Activated T-cell treated with anti-CD3 and anti-CD28 coated beads, Interleukin-2, amount 50 U/mL, for 72 hours (primary cell): ENCODE data around the gene TRIM71. TPM values are rescaled to one million over a fixed set of nuclear protein-coding genes. Genes with fewer than 3 reads are reported as not detected.
"Not testable (repeated sequence)": the region's sequence is repeated elsewhere in the genome, so short reads cannot be mapped to it uniquely, and the experiment has no call there.

Experiments used
- ATAC-seq, 2 donors: fragments of 150-1000 bp; cut with Tn5 transposase; replicated peaks in 1 of 2; 2 replicates each; pipeline ENCODE4 v1.10.0; 2021; ENCODE audit warnings: moderate library complexity in 2 of 2, mild to moderate bottlenecking in 1 of 2
- DNase-seq, 2 donors: peaks; one replicate each; pipeline ENCODE4 v3.0.0; 2021 to 2022; ENCODE audit warnings: mixed read lengths in 1 of 2
- H3K27ac Mint-ChIP-seq: one replicate; pipeline ENCODE4 v1.8.0; 2022; ENCODE audit warnings: mild to moderate bottlenecking, moderate library complexity, mixed read lengths
- H3K27me3 Mint-ChIP-seq: one replicate; pipeline ENCODE4 v1.8.0; 2022; ENCODE audit warnings: low read depth, mixed read lengths
- H3K36me3 Mint-ChIP-seq, 2 donors: one replicate each; pipeline ENCODE4 v1.8.0; 2022; ENCODE audit warnings: mixed read lengths in 2 of 2, mild to moderate bottlenecking in 1 of 2; ENCODE audit not compliant: insufficient read depth in 2 of 2
- H3K4me1 Mint-ChIP-seq: one replicate; pipeline ENCODE4 v1.8.0; 2022; ENCODE audit warnings: low read depth, mixed read lengths
- H3K4me3 Mint-ChIP-seq, 2 donors: one replicate each; pipeline ENCODE4 v1.8.0; 2022; ENCODE audit warnings: mild to moderate bottlenecking in 2 of 2, mixed read lengths in 2 of 2, moderate library complexity in 2 of 2
- H3K9me3 Mint-ChIP-seq, 2 donors: one replicate each; pipeline ENCODE4 v1.8.0; 2022; ENCODE audit warnings: mixed read lengths in 2 of 2
- total RNA-seq, 2 donors: library from RNA; stranded (reverse); gene quantifications; one replicate each; pipeline ENCODE4 v1.2.3, GENCODE V29; 2022

TRIM71 gene
- total RNA-seq, 2 donors from 2014 or later, result 0.02 to 0.07 TPM

- ATAC-seq, H3K27ac Mint-ChIP-seq, H3K9me3 Mint-ChIP-seq, H3K4me1 Mint-ChIP-seq, H3K4me3 Mint-ChIP-seq, H3K27me3 Mint-ChIP-seq, DNase-seq, H3K36me3 Mint-ChIP-seq: not testable (repeated sequence)
Measured at GRCh38 chr3:32931273-32931672, 113.5 kb downstream of the TRIM71 start.

- Mint-ChIP-seq H3K27ac (no peak overlapping the region), H3K36me3 (no peaks in the 10 kb centered on the region), H3K9me3 (no peaks in the 10 kb centered on the region), H3K4me3 (no peak overlapping the region), H3K4me1 (no peaks in the 10 kb centered on the region), H3K27me3 (no peaks in the 10 kb centered on the region)
- DNase-seq (peak in 1 of 2 donors; percentile 22), ATAC-seq (no peak)
Measured at GRCh38 chr3:32934150-32934742, 116.4 kb downstream of the TRIM71 start.

GRCh38 chr3:32937331-32937730 is 119.5 kb downstream of the TRIM71 start:
- DNase-seq, result no peak
- ATAC-seq, result no peak
- H3K4me1 Mint-ChIP-seq, result no peaks in the 10 kb centered on the region
- no peak overlapping the region for H3K27ac Mint-ChIP-seq
- no peaks in the 10 kb centered on the region for H3K9me3 Mint-ChIP-seq
- H3K4me3 Mint-ChIP-seq, result no peak overlapping the region
- H3K27me3 Mint-ChIP-seq, result no peaks in the 10 kb centered on the region
- H3K36me3 Mint-ChIP-seq, result no peaks in the 10 kb centered on the region

- not testable (repeated sequence) for H3K9me3 Mint-ChIP-seq, H3K4me3 Mint-ChIP-seq, H3K27ac Mint-ChIP-seq, DNase-seq, ATAC-seq, H3K4me1 Mint-ChIP-seq, H3K36me3 Mint-ChIP-seq, H3K27me3 Mint-ChIP-seq
Measured at GRCh38 chr3:32939531-32940284, 121.9 kb downstream of the TRIM71 start.

GRCh38 chr3:32940726-32941125 is 122.9 kb downstream of the TRIM71 start:
- H3K4me1 Mint-ChIP-seq, result no peaks in the 10 kb centered on the region
- no peaks in the 10 kb centered on the region for H3K9me3 Mint-ChIP-seq
- DNase-seq (no peak), ATAC-seq (no peak)
- no peak overlapping the region for H3K27ac Mint-ChIP-seq
- no peaks in the 10 kb centered on the region for H3K27me3 Mint-ChIP-seq
- no peak overlapping the region for H3K4me3 Mint-ChIP-seq
- H3K36me3 Mint-ChIP-seq, result no peaks in the 10 kb centered on the region

GRCh38 chr3:32945136-32945535 is 127.3 kb downstream of the TRIM71 start:
- ATAC-seq (no peak), DNase-seq (no peak)
- no peaks in the 10 kb centered on the region for H3K27me3 Mint-ChIP-seq
- H3K27ac Mint-ChIP-seq, result no peak overlapping the region
- H3K36me3 Mint-ChIP-seq, result no peaks in the 10 kb centered on the region
- no peak overlapping the region for H3K4me3 Mint-ChIP-seq
- H3K9me3 Mint-ChIP-seq, result no peaks in the 10 kb centered on the region
- peaks cover 25% of the 10 kb centered on the region for H3K4me1 Mint-ChIP-seq

GRCh38 chr3:32945598-32945997 is 127.8 kb downstream of the TRIM71 start:
- H3K4me3 Mint-ChIP-seq, H3K27ac Mint-ChIP-seq, H3K9me3 Mint-ChIP-seq, H3K27me3 Mint-ChIP-seq, H3K36me3 Mint-ChIP-seq, DNase-seq: not testable (repeated sequence)
- peak in 1 of 2 donors; percentile 27 for ATAC-seq
- peaks cover 30% of the 10 kb centered on the region for H3K4me1 Mint-ChIP-seq

- no peak for DNase-seq
- Mint-ChIP-seq H3K36me3 (peaks cover 4 to 6% of the 10 kb centered on the region in 2 donors), H3K27ac (peak overlapping the region; percentile 8), H3K4me3 (no peak overlapping the region), H3K4me1 (peaks cover 43% of the 10 kb centered on the region), H3K27me3 (no peaks in the 10 kb centered on the region), H3K9me3 (no peaks in the 10 kb centered on the region)
- peak; percentile 30 to 33 for ATAC-seq
Measured at GRCh38 chr3:32946973-32947788, 129.4 kb downstream of the TRIM71 start.

Other genes starting within 250 kb of the TRIM71 start
- 10 to 100 TPM; 31.1 to 34.5 TPM for gene DYNC1LI1, start 247.1 kb upstream of the TRIM71 start, total RNA-seq
- 10 to 100 TPM; 70.1 to 78.6 TPM for gene CNOT10, start 132.8 kb upstream of the TRIM71 start, total RNA-seq
- gene CCR4, start 133.6 kb downstream of the TRIM71 start, total RNA-seq, result 100 to 1,000 TPM in 1 of 2 donors, 10 to 100 TPM in 1; 56.3 to 112 TPM